T-helper 22 cell (primary cell): ENCODE data around the gene PTPRN2.

Experiments used
- DNase-seq: peaks from one replicate; pipeline ENCODE4 v3.0.0-alpha.2; 2020; ENCODE audit warnings: low read depth

Gene PTPRN2

GRCh38 chr7:158602905-158603772 lies 15.5 kb upstream of the PTPRN2 start:
- no peak for DNase-seq

- no peak for DNase-seq
Observed at GRCh38 chr7:158602041-158602440, 14.4 kb upstream of the PTPRN2 start.

- no peak for DNase-seq
Observed at GRCh38 chr7:158601090-158601489, 13.5 kb upstream of the PTPRN2 start.

GRCh38 chr7:158596745-158597144 lies 9.1 kb upstream of the PTPRN2 start:
- no peak for DNase-seq

GRCh38 chr7:158596309-158596708 lies 8.7 kb upstream of the PTPRN2 start:
- DNase-seq = no peak

GRCh38 chr7:158595068-158595467 lies 7.4 kb upstream of the PTPRN2 start:
- DNase-seq = no peak

GRCh38 chr7:158592541-158592940 lies 4.9 kb upstream of the PTPRN2 start:
- no peak for DNase-seq

GRCh38 chr7:158591944-158592343 lies 4.3 kb upstream of the PTPRN2 start:
- no peak for DNase-seq

GRCh38 chr7:158590181-158590530 lies 2.5 kb upstream of the PTPRN2 start:
- DNase-seq = no peak

- DNase-seq = no peak
Observed at GRCh38 chr7:158589653-158590052, 2.0 kb upstream of the PTPRN2 start.

GRCh38 chr7:158588878-158589442 lies 1.3 kb upstream of the PTPRN2 start:
- no peak for DNase-seq

- no peak for DNase-seq
Observed at GRCh38 chr7:158588085-158588877, 658 bp upstream of the PTPRN2 start.

- no peak for DNase-seq
Observed at GRCh38 chr7:158586499-158587161, 993 bp downstream of the PTPRN2 start.

- DNase-seq = no peak
Observed at GRCh38 chr7:158585721-158586498, 1.7 kb downstream of the PTPRN2 start.

GRCh38 chr7:158584407-158584806 lies 3.2 kb downstream of the PTPRN2 start:
- DNase-seq = no peak

- no peak for DNase-seq
Observed at GRCh38 chr7:158583810-158584209, 3.8 kb downstream of the PTPRN2 start.

GRCh38 chr7:158583143-158583542 lies 4.5 kb downstream of the PTPRN2 start:
- DNase-seq = no peak

GRCh38 chr7:158582089-158582456 lies 5.5 kb downstream of the PTPRN2 start:
- DNase-seq = no peak

- DNase-seq = no peak
Observed at GRCh38 chr7:158581440-158582088, 6.1 kb downstream of the PTPRN2 start.

GRCh38 chr7:158579662-158580646 lies 7.7 kb downstream of the PTPRN2 start:
- no peak for DNase-seq
